Measurements from ENCODE around the gene CHID1.

Gene CHID1

GRCh38 chr11:845872-846495 is 64.6 kb downstream of the CHID1 start:
- DNase-seq, result no peak

DNA sequence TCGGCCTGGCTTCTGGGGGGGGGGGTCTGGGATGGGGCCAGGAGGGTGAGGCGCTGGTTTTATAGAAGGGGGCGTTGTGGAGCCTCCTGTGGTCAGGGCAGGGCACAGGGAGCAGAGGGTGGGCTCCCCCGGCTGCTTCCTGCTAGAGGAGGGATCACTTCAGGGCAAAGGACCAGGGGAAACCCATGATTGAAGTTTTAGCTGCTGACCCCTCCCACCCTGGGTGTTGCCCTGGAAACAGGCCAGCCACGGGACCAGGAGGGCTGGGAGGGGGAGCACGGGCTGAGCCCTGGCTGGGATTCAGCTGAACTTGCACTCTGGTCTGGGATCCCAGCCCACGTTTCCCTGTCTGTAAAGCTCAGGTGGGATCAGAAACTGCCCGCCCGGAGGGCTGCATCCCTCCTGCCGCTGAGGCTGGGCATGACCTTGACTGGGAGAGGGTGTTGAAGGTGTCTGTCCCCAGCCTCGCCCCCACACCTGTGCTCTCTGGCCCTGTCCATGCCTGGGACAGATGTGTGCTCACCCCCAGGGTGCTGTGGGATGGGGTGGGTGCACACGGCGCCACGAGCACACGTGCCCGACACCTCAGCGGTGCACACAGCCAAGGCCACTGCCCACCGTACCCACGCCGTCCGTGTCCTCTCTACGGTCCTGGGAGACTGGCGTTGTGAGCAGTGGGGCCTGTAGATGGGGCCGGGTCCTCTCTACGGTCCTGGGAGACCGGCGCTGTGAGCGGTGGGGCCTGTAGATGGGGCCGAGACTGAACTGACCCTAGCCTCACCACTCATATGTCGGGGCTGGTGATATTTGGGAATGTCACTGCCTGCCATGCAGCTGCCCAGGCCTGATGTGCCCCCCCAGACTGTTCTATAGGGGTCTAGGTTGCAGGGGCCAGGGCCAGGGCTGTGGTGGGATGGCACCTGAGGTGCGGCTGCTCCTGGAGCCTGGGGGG is 65.6 kb downstream of the CHID1 start:
- DNase-seq, result peak; percentile 93

GRCh38 chr11:843818-844692 is 66.6 kb downstream of the CHID1 start:
- peak; percentile 98 for DNase-seq

DNA sequence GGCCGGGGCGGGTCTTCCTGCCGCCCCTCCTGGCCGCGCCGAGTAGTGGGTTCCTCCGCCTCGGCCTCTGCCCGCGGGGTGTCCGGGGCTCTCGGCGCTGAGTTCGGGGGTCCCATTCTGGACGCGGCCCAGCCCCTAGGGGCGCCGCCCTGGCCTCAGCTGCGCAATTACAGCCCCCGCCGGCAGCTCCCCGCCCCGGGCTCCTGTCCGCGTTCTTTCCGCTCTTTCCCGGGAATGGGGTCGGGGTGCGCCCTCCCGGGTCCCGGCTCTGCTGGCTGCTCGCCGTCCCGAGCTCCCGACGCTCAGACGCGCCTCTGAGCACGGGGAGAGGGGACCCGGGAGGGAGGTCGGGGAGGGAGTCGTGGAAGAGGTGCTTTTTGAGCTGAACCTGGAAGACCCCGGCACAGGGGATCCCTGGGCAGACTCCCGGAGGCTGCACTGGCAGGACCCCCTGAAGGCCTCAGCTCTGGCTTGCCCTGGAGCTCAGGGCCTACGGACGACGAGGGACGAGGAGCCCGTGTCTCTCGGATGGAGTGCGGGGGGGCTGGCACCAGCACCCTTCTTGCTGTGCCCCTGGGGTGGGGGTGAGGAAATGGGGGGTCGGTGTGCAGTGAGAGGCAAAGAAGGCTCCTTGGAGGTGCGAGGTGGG is 67.4 kb downstream of the CHID1 start:
- DNase-seq, result no peak

DNA sequence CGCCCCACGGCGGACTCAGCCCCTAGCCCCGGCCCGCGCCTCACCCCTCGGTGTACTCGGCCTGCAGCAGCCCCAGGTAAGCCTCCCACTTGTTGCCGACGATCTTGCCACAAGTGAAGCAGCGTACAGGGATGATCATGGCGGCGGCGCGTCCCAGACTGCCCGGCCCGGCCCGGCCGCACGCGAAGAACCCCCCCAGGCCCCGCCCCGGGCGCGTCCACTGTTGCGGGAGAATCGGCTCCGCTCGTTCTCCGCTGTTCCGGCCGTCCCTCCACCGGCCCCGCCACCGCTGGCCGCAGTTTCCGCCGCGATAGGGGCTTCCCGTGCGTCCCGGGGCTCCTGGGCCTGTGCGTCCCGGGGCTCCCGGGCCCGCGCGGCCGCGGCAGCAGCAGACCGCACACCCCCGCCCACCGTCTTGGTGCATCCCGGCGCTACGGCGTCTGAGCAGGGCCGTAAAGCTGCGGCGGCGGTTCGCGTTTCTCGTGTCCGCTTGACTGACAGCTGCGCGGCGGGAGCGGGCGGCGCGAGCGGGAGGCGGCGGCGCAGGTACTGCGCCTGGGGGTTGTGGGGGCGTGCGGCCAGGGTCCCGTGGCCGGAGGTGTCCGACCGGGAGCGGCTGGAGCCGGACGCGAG is 68.1 kb downstream of the CHID1 start, which contains the start of the genes POLR2L and TSPAN4:
TSS of gene POLR2L (minus strand) at position 160 of the 633 bp plus-strand sequence. CDS start at position 139, 21 bp downstream.
TSS of gene TSPAN4 (plus strand) at position 483 of the 633 bp plus-strand sequence. CDS start 7,453 bp downstream, outside the sequence.
- DNase-seq, result peak; percentile 93

GRCh38 chr11:841981-842369 is 68.6 kb downstream of the CHID1 start:
- DNase-seq, result no peak

- DNase-seq, result peak; percentile 93
Measured at GRCh38 chr11:839875-840617, 70.6 kb downstream of the CHID1 start.

DNA sequence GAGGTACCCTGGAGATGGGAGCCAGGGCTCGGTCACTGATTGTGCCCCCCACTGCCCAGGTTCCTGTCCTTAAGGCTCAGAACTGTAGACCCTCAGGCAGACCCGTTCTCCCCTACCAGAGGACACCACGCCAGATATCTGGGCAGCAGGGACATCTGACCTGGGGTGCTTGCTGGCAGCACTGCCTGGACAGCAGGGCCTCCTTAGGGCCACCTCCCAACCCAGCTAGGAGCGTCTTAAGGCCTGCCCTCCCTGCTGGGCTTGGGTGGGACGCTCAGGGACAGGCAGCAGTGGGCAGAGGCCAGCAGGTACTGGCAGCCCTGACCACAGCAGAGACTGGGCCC is 71.4 kb downstream of the CHID1 start:
- no peak for DNase-seq

DNA sequence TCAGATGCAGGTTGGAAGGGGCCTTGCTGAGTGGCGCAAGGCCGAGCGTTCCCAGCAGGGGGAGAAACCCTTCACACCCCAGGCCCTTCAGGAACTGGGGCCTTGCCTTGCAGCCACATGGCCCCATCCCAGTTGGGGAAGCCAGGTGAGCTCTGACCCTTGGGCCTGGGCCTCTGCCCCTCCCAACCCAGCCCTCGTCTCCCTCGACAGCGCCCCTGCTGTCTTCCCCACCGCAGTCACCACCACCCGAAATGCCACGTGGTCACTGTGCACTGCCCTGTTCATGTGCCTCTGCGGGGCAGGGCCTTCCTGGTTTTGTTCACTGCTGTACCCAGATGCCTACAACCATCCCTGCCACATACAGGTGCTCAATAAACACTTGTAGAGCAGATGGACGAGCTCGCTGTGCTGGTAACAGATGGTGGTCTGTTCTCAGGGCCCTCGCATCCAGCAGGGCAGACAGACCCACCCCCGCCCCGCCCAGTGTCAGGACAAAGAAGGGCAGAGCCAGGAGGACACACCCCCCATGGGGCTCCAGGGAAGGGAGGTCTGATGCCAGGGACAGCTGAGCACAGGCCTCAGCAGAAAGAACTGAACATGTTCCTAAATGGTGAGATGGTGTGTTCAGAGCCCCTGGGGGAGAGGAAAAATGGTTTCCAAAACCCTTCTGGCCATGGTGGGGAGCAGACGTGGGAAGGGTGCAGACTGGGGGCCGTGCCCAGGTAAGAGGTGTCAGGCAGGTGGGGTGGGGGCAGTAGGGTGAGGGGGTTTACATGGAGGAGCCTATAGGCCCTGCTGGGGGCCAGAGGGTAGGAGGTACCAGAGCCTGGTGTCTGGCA is 72.0 kb downstream of the CHID1 start:
- DNase-seq, result peak; percentile 96

DNA sequence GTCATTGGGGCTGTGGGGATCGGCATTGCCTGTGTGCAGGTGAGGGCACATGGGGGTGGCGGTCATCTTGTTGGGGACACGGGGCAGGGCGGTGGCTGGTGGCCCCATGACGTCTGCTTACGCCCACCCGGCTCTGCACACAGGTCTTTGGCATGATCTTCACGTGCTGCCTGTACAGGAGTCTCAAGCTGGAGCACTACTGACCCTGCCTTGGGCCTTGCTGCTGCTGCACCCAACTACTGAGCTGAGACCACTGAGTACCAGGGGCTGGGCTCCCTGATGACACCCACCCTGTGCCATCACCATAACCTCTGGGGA is 72.7 kb downstream of the CHID1 start:
- no peak for DNase-seq

DNA sequence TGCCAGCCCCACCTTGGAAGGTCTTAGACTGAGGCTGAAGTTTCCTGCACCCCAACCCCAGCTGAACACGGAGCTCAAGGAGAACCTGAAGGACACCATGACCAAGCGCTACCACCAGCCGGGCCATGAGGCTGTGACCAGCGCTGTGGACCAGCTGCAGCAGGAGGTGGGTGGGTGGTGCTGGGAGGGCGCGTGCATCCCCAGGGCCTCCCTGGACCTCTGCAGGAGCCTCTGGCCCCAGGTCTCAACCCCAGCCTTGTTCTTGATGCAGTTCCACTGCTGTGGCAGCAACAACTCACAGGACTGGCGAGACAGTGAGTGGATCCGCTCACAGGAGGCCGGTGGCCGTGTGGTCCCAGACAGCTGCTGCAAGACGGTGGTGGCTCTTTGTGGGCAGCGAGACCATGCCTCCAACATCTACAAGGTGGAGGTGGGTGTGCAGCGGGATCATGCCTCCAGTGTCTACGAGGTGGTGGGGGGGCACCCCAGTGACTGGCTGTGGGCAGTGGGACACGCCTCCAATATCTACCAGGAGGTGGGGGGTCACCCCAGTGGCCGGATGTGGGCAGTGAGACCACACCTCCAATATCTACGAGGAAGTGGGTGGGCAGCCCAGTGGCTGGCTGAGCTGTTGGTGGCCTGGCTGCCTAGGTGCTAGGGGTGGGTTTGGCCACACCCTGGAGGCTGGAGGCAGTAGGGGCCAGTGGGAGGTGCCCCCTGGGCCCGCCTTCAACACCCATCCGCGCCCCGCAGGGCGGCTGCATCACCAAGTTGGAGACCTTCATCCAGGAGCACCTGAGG is 73.2 kb downstream of the CHID1 start:
- no peak for DNase-seq

GRCh38 chr11:836700-837099 is 73.9 kb downstream of the CHID1 start:
- no peak for DNase-seq

DNA sequence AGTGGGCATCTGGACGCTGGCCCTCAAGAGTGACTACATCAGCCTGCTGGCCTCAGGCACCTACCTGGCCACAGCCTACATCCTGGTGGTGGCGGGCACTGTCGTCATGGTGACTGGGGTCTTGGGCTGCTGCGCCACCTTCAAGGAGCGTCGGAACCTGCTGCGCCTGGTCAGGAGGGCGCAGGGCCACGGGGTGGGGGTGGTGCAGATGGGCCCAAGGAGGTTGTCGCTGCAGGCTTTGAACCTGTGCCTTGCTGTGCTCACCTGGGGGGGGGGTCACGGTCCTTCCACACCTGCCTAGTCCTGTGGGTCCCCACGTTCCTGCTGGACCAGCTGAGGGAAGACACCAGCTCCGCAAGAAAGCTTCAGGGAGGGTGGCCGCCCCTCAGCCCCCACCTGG is 74.3 kb downstream of the CHID1 start:
- no peak for DNase-seq

- peak; percentile 97 for DNase-seq
Measured at GRCh38 chr11:834371-835316, 76.0 kb downstream of the CHID1 start.

DNA sequence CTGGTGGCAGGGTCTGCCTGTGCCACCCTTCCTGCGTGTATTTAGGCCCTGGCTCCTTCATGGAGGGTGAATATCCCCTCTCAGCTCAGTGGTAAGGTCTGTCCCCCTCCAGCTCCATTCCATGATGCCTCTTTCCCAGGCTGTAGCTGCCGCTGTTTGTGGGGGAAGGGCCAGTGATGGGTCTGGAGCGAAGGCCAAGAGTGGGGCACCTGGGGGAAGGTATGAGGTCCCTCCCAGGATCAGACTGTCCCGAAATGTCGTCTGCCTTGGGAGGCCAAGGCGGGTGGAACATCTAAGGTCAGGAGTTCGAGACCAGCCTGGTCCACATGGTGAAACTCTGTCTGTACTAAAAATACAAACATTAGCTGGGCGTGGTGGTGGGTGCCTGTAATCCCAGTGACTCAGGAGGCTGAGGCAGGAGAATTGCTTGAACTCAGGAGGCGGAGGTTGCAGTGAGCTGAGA is 76.7 kb downstream of the CHID1 start:
- DNase-seq, result no peak

GRCh38 chr11:833114-833791 is 77.4 kb downstream of the CHID1 start:
- no peak for DNase-seq

GRCh38 chr11:832529-833113 is 78.0 kb downstream of the CHID1 start, which contains the start of gene CD151:
Gene CD151, plus strand, starts transcription at chr11:832952. Its CDS starts 3,118 bp downstream, at chr11:836070.
- no peak for DNase-seq

Data from 8988T (cell line).